ENCODE results near the gene EPS8. TPM values are rescaled to one million over a fixed set of nuclear protein-coding genes. Genes with fewer than 3 reads are reported as not detected.

The EPS8 gene
- polyA plus RNA-seq, 1 of the 3 experiments (the other 2 are of a cell fraction), result 19.8 TPM

DNA sequence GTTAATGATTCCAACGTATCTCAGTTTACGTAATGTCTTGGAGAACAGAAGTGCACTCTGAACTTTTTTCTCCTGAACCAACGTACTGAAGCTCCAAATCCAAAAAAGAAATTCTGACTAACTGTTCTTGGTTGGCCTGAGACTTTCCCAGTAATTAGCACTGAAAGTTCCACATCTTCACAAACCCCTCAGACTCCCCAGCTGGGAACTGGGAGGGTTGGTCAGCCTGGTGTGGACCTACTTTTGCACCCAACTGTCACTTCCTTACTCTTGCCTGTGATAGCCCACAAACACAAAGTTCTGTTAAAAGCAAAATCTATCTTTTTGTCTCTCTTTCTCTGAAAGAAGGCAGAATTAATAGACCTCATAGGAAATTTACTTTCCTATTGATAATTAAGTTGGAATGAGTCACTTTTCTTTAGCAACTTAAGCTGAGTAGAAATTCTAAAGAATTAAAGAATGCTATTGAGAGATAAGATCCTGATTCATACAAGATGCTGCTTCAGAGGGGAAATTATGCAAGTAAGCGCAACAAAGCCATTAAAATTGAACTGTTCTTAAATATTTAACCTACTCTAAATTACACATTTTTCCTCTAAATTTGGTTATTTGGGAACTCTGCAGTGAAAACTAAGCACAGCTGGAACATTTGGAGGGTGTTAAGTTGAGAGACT lies 155.0 kb downstream of the EPS8 start:
- no peak for DNase-seq
- H3K4me3 ChIP-seq (ENCODE audit: low read depth in 2 of 2, low read length in 1 of 2), result no peak overlapping the region
- H3K9me2 ChIP-seq, result no peaks in the 10 kb centered on the region
- TF ChIP-seq JUND (IDR thresholded peaks at IDR 0.05) (peak; percentile 21), RAD21 (IDR thresholded peaks at IDR 0.05; ENCODE audit: low read length) (no peak), TCF12 (IDR thresholded peaks at IDR 0.05) (peak; percentile 46; the same call in 1 of the 2 replicates)
- TF ChIP-seq, protein P1, sequence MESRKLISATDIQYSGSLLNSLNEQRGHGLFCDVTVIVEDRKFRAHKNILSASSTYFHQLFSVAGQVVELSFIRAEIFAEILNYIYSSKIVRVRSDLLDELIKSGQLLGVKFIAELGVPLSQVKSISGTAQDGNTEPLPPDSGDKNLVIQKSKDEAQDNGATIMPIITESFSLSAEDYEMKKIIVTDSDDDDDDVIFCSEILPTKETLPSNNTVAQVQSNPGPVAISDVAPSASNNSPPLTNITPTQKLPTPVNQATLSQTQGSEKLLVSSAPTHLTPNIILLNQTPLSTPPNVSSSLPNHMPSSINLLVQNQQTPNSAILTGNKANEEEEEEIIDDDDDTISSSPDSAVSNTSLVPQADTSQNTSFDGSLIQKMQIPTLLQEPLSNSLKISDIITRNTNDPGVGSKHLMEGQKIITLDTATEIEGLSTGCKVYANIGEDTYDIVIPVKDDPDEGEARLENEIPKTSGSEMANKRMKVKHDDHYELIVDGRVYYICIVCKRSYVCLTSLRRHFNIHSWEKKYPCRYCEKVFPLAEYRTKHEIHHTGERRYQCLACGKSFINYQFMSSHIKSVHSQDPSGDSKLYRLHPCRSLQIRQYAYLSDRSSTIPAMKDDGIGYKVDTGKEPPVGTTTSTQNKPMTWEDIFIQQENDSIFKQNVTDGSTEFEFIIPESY (IDR thresholded peaks at IDR 0.05; ENCODE audit: borderline replicate concordance, low read depth), result no peak
- H3K4me2 ChIP-seq, result peak overlapping the region; percentile 45; the same call in 1 of the 2 replicates
- no peak overlapping the region for H2AFZ ChIP-seq (ENCODE audit: low read depth)
- peaks cover 7 to 66% of the 10 kb centered on the region in 2 experiments for H3K4me1 ChIP-seq (ENCODE audit: control insufficient read depth in 1 of 2, insufficient read depth in 2 of 2, low read depth in 1 of 2, low read length in 1 of 2)
- no peaks in the 10 kb centered on the region for H3K9me3 ChIP-seq
- POLR2A ChIA-PET, result no interaction called here
- H3K27me3 ChIP-seq (ENCODE audit: insufficient read depth), result no peaks in the 10 kb centered on the region
- peaks cover 73% of the 10 kb centered on the region for H3F3A ChIP-seq (replicated peaks; ENCODE audit: insufficient read depth)
- CTCF ChIA-PET, result interaction anchor here (0.9 to 2.0 kb wide), 2 partner anchors 9 to 28 kb away, joined by 4 to 5 read pairs; no protein-coding TSS in a partner anchor
- H3K27ac ChIP-seq (ENCODE audit: low read depth in 2 of 2, low read length in 1 of 2), result peak overlapping the region in 1 of 2 experiments; percentile 100; a peak in 2 of 4 replicates
- no peak overlapping the region; the same call in 1 of the 2 replicates for H3K9ac ChIP-seq
- no peaks in the 10 kb centered on the region for H4K20me1 ChIP-seq (ENCODE audit: insufficient read depth)
- H3K36me3 ChIP-seq (replicated peaks in 1 of 2; ENCODE audit: control insufficient read depth in 1 of 2, insufficient read depth in 2 of 2, low read length in 1 of 2), result no peaks in the 10 kb centered on the region
- no peaks in the 10 kb centered on the region for H3K79me2 ChIP-seq (ENCODE audit: insufficient read depth)
- WGBS (ENCODE audit: low lambda C conversion rate), result 81% methylated on average over 4 of the region's 4 CpGs

DNA sequence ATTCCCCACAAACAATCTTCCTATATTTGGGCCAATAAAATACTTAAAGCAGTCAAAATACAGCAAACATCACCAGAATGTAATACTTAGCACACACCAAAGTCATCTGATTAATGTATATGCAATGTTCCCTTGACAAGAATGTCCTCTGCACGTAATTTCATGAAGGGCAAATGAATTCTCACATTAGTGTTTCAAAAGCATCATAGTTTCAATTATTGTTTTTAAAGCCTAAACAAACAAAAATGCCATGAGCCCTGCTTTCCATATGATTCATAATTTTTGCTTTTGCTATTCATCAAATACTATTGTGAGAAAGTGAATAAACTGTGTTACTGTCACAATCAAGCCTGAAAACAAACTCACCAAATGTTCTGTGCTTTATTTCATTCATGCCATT lies 156.0 kb downstream of the EPS8 start:
- 88% methylated on average over 1 of the region's 1 CpG for WGBS (ENCODE audit: low lambda C conversion rate)
- ChIA-PET POLR2A (no interaction called here), CTCF (interaction anchor here (0.9 kb wide), 1 partner anchor 10 kb away, joined by 4 read pairs; no protein-coding TSS in a partner anchor)
- Histone ChIP-seq H4K20me1 (ENCODE audit: insufficient read depth) (no peaks in the 10 kb centered on the region), H3K9me3 (no peaks in the 10 kb centered on the region), H3K4me3 (ENCODE audit: low read depth in 2 of 2, low read length in 1 of 2) (no peak overlapping the region), H3K79me2 (ENCODE audit: insufficient read depth) (no peaks in the 10 kb centered on the region), H3K27me3 (ENCODE audit: insufficient read depth) (no peaks in the 10 kb centered on the region), H3K4me2 (no peak overlapping the region), H3F3A (replicated peaks; ENCODE audit: insufficient read depth) (peaks cover 73% of the 10 kb centered on the region), H3K9me2 (no peaks in the 10 kb centered on the region), H2AFZ (ENCODE audit: low read depth) (no peak overlapping the region), H3K9ac (no peak overlapping the region), H3K27ac (ENCODE audit: low read depth in 2 of 2, low read length in 1 of 2) (peak overlapping the region in 1 of 2 experiments; percentile 100; a peak in 2 of 4 replicates), H3K36me3 (replicated peaks in 1 of 2; ENCODE audit: control insufficient read depth in 1 of 2, insufficient read depth in 2 of 2, low read length in 1 of 2) (no peaks in the 10 kb centered on the region), H3K4me1 (ENCODE audit: control insufficient read depth in 1 of 2, insufficient read depth in 2 of 2, low read depth in 1 of 2, low read length in 1 of 2) (peaks cover 7 to 65% of the 10 kb centered on the region in 2 experiments)
- no peak for DNase-seq
- TF ChIP-seq, protein P1 (IDR thresholded peaks at IDR 0.05; ENCODE audit: borderline replicate concordance, low read depth), result no peak
- TF ChIP-seq, protein P2, sequence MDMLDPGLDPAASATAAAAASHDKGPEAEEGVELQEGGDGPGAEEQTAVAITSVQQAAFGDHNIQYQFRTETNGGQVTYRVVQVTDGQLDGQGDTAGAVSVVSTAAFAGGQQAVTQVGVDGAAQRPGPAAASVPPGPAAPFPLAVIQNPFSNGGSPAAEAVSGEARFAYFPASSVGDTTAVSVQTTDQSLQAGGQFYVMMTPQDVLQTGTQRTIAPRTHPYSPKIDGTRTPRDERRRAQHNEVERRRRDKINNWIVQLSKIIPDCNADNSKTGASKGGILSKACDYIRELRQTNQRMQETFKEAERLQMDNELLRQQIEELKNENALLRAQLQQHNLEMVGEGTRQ (IDR thresholded peaks at IDR 0.05; ENCODE audit: borderline replicate concordance, low read depth, low read length), result no peak
- TF ChIP-seq FOXJ3 (CRISPR knock-in tag; IDR thresholded peaks at IDR 0.05) (no peak), RXRA (IDR thresholded peaks at IDR 0.05; ENCODE audit: borderline replicate concordance, low read depth) (no peak), MXI1 (IDR thresholded peaks at IDR 0.05; ENCODE audit: low read depth, low read length) (no peak), SMC3 (IDR thresholded peaks at IDR 0.05; ENCODE audit: low read depth, low read length) (no peak), FOXM1 (IDR thresholded peaks at IDR 0.05; ENCODE audit: low read depth) (no peak), EP300 (IDR thresholded peaks at IDR 0.05; ENCODE audit: borderline replicate concordance in 1 of 2, low read depth in 1 of 2, low read length in 1 of 2) (no peak), SIN3A (IDR thresholded peaks at IDR 0.05; ENCODE audit: borderline replicate concordance, low read depth, low read length) (no peak), RFX5 (IDR thresholded peaks at IDR 0.05; ENCODE audit: low read length) (no peak)
- TF ChIP-seq, protein P3, sequence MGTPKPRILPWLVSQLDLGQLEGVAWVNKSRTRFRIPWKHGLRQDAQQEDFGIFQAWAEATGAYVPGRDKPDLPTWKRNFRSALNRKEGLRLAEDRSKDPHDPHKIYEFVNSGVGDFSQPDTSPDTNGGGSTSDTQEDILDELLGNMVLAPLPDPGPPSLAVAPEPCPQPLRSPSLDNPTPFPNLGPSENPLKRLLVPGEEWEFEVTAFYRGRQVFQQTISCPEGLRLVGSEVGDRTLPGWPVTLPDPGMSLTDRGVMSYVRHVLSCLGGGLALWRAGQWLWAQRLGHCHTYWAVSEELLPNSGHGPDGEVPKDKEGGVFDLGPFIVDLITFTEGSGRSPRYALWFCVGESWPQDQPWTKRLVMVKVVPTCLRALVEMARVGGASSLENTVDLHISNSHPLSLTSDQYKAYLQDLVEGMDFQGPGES (IDR thresholded peaks at IDR 0.05; ENCODE audit: low read depth, low read length), result no peak
- TF ChIP-seq, protein P4, sequence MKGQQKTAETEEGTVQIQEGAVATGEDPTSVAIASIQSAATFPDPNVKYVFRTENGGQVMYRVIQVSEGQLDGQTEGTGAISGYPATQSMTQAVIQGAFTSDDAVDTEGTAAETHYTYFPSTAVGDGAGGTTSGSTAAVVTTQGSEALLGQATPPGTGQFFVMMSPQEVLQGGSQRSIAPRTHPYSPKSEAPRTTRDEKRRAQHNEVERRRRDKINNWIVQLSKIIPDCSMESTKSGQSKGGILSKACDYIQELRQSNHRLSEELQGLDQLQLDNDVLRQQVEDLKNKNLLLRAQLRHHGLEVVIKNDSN (IDR thresholded peaks at IDR 0.05; ENCODE audit: borderline replicate concordance, low read depth), result no peak

Measured in SK-N-SH (cell line).